HG02840 (cell line): Measurements from ENCODE around the gene PGS1.

Experiments
- ATAC-seq: cut with Tn5 transposase; IDR thresholded peaks from one replicate; pipeline ENCODE4 v1.9.1; 2021; ENCODE audit warnings: mild to moderate bottlenecking, moderate library complexity, moderate number of reproducible peaks; ENCODE audit not compliant: unreplicated experiment, low FRiP score

PGS1 gene

DNA sequence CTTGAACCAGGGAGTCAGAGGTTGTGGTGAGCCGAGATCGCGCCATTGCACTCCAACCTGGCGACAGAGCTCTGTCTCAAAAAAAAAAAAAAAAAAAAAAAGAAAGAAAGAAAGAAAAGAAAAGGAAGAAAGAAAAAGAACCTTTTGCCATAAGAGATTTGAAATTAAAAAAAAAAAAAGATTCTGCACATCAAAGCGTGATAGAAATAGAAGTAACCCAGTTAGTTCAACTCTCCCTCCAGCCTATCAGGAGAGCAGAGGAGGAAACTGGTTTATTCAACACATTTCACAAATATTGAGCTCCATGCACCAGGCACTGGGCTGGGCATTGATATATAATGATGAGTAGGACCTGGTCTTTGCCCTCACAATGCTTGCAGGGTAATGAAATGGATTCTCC is 16.2 kb upstream of the PGS1 start:
- ATAC-seq: no peak

DNA sequence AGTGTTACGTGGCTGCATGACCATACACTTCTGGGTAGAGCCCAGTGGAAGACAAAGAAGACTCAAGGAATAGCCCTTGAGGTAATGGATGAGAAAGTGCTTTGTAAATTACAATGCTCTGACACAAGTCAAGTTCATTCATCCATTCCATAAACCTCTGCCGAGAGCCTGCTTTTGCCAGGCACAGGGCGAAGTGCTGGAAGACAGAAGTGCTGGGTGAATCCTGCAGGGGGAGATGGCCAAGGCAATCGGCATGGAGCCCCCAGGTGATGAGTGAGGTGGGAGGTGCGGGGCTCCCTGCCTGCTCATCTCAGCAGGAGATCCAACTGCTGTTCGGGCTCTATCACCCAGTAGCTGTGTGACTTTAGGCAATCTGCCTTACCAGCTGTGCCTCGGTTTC is 15.8 kb upstream of the PGS1 start:
- no peak for ATAC-seq

DNA sequence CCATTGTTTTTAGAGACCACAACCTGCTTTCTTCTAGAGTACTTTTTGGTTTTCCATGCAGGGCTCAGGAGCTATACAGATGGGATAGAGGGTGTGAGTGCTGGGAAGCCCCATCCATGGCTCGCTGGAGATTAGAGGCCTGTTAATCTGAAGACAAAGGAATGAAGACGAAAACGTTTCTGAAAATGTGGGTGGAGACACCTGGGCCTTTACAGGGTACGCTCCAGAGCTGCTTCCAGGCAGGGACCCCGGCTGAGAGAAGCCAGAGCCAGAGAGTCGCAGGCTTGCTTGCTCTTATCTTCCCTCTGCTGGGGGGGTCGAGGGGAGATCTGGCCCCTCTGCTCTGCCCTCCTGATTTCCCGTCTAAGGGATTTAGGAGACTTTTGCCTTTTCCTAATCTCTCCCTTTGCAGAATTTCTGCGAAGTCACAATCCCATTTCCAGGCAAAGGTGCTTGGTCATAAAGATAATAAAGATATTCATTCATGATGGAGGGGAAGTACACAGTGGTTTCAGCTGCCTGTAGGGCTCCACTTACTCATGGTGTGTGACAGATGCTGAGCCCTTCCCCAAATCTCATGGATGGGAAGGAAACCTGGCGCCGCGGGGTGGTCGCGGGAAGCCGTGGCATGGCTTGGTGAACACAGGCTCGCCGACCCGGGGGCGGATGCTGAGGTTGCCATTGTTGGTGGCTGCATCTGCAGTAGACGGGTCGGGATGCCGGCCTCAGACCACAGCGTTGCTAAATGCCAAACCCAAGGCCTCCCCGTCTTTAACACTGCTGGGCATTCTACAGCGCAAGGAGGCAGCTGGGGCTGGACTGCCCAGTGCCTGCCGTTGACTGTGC is 13.8 kb upstream of the PGS1 start:
- ATAC-seq: no peak

DNA sequence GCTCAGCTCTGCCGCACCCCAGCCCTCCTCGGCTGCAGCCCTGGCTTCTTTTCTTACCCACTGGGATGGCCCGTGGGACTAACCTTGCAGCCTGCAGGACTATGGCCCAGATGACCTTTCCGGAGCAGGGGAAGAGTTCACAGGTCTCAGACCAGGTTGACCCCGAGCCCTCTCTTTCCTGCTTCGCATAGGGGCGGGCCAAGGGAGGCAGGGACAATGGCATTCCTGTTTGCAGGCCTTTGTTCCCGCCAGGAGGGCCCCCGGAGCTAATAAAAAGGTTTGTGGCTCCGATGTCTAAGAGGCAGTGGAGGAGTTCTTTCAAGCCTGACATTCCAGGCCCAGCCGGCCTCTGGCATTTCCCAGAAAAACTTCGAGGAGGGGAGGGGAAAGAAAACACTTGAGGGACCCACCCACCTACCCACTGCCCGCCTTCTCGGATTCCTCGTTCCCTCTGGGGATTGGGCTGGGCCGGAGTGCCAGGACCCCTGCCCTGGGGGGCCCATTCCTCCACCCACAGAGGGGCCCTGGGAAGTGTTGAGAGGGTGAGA is 12.8 kb upstream of the PGS1 start:
- no peak for ATAC-seq

DNA sequence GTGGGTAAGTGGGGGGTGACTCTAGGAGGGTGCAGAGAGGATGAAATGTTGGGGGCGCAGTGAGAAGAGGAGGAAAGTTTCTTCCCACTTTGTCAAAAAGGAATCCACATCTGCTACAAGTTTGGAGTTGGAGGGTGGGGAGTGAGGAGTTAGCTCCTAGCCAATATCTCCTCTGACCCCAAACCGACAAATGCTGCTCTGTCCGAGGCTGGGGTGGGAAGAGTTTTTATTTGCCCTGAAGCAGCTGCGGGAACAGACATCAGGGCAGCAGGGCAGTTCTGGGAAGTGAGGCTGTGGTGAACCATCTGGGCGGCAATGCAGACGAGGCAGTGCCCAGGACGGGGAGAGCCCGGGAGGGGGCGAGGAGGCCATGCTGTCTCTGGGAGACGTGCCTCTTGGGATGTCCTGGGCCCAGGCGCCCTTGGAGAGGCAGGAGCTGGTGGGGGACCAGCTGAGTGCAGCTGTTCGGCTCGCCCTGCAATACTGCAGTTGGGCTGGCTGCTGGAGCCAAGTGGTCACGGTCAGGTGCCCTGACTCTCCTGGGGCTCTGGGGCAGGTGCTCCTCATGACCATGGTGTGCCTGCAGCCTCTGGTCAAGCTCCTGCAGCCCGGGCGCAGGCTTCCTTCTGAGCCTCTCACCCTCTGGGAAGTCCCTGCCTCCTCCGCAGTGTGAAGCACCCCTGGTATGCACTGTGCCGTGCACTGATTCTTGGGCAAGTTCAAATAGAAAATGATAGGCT is 12.2 kb upstream of the PGS1 start:
- no peak for ATAC-seq

DNA sequence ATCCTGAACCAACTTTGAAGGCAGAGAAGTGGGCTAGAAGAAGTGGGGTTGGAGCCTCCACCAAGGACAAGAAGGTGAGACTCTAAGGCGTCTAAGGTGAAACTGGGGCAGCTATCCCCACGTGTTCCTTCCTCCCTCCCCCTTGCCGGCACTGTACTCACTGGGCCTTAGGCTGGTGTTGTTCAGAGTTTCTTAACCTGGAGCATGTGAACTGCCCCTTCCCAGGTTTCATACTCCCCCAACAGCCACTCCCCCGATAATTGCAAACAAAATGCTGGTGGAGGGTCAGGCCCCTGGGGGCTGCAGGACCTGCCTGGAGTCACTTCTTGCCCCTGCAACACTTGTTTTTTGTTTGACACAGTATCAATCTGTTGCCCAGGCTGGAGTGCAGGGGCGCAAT is 11.3 kb upstream of the PGS1 start:
- no peak for ATAC-seq

DNA sequence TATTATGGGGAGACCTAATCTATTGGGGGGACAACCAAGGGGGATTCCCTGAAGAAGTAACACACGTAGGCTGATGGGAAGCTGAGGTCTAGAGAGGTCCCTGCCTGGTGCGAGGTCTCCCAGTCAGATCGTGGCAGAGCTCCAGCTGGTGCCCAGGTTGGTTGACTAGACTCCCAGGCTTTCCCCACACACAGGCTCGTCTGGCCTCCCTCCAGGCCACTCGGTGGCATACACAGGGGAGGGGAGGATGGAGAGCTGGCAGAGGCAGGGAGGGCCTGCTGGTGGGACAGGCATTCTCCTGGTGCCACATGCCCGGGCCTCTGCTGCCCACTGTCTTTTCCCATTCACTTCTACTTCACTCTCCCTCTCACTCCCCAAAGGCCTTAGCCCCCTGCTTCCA is 10.1 kb upstream of the PGS1 start:
- no peak for ATAC-seq

DNA sequence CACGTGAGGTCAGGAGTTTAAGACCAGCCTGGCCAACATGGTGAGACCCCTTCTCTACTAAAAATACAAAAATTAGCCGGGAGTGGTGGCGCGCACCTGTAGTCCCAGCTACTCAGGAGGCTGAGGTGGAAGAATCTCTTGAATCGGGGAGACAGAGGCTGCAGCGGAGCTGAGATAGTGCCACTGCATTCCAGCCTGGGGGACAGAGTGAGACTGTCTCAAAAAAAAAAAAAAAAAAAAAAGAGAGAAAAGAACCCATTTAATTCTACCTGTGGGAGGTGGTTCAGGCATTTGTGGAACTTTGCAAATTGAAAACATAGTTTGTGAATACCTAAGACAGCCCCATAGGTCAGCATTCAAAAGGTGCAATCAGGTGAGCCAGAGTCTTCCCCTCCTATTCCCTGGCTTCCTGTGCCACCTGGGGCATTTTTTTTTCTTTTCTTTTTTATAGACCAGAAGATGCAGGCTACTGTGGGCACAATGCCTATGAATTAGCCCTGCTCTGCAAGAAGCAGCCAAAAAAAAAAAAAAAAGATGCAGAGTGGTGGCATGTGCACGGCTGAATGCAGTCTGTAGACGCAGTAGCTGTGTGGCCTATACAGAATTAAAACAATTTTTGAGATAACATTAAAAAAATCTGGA is 9.5 kb upstream of the PGS1 start:
- no peak for ATAC-seq

DNA sequence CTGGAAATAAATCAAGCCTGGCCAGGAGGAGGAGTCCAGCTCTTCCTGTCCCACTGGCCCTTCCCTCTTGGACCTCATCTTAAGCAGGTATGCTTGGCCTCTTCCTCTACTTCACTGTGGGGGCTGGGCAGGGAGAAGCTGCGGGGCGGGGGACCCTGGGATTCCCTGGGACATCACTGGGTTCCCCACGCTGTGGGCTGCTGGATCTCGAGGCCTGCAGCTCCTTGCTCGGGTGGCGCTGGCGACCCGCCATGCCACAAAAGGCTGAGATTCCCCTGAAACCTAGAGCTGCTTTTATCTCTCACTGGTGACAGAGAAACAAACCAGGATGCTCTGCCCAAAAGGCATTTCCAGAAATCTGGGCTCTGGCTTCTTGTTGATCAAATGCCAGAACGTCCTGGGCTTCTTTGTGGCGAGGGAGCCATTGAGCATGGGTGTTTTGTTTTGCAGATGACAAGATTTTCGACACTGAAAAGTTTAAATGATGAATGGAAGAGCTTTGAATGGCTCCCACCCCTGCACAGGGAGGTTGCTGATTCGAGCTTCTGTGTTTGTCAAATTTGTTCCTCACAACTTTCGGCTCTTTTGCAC is 8.6 kb upstream of the PGS1 start:
- ATAC-seq: no peak

DNA sequence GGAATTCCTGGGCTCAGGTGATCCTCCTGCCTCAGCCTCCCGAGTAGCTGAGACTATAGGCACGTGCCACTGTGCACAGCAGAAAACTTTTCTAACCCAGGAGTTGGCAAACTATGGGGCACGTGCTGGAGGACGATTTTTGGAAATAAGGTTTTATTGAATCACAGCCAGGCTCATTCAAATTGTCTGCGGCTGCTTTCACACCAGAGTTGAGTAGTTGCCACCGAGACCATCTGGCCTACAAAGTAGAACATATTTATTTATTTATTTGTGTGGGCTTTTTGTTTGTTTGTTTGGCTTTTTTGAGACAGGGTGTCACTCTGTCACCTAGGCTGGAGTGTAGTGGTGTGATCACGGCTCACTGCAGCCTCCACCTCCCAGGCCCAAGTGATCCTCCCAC is 7.4 kb upstream of the PGS1 start:
- no peak for ATAC-seq

DNA sequence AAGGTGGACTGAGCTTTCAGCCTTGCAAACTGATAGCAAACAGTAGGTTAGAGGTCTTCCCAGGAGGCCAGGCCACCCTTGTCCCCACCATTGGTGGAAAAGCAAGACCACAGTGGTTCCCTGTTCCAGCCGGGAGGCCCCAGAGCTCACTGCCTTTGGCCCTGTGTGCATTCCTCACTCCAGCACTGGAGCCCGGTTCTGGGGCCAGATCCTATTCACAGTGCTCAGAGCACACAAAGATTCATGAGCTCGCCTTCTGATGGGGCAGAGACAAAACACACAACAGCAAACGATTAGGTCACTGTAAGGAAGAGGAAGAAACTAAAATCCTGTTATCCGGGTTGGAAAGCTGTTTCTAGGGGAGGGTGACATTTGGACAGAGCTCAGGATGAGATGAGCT is 5.6 kb upstream of the PGS1 start:
- ATAC-seq: no peak

DNA sequence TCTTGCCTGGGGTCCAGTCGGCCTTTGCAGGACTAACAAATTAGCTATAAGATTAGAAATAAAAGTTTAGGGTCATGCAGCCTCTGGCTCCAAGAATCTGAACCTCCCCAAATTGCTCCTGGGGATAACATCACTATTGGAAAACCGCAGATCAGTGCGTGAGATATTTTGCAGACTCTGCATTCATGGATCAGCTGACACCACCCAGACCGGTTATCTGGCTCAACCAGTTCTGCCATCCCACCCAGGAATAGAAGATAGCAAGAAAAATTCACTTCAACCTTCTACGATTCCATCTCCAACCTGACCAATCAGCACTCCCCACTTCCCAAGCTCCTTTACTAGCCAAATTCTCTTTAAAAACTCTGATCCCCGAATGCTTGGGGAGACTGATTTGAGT is 4.3 kb upstream of the PGS1 start:
- ATAC-seq: no peak

DNA sequence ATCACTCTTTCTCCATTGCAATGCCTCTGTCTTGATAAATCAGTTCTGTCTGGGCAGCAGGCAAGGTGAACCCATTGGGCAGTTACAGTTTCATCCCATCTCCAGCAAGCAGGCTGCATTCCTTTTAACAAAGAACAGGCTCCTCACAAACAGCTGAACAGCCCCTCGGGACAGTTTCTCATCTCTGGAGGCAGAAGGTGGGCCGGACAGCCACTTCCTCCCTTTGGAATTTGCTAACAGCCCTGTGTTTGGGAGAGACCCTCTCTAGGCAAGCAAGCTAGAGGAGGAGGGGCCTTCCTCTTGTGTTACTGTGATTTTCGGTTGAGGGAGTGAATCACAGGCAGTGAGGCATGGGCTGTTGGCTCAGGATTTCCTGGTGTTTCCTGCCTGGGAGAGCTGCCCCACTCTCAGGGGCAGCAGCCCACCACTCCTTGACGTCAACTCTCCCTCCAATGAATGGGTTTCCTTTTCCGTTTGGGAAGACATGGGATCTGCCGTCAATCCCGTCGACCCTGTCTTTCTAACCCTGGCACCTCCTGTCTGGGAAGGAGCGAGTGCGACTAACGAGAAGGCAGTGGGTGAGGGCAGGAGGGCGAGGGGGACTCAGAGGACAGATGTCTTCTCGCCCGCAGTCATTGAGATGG is 3.7 kb upstream of the PGS1 start:
- ATAC-seq: no peak

DNA sequence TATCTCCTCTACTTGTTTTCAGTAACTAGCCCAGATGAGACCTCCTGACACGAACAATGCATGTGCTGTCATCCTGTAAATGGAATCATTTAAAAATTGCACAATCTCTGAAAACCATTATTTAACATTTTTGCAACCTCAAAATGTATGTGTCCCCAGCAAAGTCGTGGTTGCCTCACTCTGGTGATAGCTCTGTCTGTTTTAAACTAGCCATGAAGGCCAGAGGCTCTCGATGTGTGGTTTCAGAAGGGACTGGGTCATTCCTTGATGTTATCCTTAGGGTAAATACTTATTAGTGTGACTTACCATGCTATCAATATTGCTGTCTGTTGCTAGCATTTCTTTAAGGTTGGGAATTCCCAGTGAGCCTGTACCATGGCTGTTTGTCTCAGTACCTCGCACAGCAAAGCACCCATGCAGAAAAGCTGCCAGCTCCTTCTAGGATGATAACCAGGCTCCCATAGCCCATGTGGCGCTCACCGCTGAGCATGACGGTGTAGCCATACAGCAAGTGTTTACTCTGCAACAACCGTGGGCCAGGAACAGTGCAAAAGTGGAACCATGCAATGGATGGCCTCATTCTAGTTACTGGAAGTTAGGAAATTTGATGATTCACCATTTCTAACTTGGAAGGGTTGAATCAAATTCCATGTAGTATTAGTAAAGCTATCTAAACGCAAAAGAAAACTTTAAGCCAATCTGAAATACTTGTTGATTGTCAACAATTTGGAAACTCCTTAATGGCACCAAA is 2.9 kb upstream of the PGS1 start:
- no peak for ATAC-seq

DNA sequence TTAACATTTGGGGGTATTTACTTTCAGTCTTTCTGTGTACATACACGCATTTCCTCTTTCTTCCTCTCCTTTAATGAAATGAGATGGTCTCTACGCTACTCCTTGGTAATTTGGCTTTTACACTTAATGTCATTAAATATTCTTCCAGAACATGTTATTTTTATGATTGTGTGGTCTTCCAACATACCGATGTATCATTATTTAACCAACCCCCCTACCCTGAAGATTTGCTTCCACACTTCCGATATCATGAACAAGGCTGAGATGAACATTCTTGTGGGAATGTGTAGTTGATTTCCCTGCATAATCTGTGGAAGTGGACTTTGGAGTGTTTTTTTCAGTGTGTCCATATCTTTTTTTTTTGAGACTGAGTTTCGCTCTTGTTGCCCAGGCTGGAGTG is 2.3 kb upstream of the PGS1 start:
- no peak for ATAC-seq

DNA sequence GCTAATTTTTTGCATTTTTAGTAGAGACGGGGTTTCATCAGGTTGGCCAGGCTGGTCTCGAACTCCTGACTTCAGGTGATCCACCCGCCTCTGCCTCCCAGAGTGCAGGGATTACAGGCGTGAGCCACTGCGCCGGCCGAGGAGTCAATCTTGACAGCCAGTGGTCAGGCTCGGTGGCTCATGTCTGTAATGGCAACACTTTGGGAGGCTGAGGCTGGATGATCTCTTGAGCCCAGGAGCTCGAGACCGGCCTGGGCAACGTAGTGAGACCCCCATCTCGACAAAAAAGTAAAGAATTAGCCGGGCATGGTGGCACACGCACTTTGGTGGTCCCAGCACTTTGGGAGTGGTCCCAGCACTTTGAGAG is 608 bp upstream of the PGS1 start:
- no peak for ATAC-seq

DNA sequence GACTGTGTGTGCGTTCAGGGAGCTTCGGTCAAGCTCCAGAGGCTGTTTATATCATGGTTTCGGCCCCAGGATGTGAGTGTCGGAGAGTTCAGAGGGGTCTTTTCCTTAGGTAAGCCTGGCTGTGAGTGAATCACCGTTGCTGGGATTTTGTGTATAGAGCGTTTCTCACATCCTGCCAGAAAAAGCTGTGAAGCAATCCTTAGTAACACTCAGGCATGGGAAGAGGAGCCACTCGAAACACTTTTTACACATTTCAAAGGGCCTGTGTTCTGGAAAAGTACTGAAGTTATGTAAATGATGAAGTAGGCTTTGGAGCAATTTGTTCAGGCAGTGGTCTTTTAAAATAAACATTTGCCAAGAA is 662 bp downstream of the PGS1 start:
- no peak for ATAC-seq

DNA sequence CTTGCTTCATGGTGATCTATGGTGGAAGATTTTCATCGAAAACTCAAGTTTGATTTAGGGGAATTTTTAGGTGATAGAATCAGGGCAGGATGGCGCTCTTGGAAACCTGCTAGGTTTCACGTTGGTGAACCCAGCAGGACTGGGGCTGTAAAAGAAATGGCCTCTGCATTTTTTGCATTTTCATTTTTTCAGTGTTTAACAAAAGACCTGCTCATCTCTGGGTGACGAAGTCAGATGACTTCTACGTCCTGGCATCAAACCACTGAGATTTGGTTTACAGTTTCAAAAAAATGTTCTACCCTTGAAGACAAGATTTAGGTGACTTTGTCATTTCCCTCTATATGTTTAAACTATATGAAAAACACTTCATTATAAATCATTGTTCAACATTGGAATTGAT is 1.9 kb downstream of the PGS1 start:
- ATAC-seq: no peak

DNA sequence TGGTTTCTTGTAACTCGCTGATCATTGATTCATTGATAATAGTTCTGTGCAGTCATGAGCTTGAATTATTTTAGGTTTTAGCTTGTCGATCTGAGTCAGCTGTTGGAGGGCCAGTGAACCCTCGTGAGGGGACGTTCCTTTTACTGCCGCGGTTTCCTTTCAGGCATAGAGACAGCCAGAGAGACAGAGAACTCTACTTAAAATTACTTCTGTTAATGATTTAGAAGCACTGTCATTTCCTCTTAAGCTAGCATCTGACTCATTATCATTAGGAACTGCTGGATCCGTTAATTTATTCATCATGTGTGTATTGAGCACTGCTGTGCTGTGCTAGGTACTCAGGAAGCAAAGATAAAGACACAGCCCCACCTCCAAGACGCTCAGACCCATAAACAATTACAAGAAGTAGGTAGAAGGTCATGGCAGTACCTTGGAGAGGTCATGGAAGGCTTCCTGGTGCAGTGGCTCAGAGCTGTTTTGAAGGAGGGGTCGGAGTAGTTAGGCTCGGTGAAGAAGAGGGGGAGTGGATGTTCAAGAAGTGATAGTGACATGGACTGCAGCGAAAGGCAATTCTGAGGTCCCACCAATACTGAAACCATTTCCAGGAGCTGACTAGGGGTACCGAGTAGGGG is 3.3 kb downstream of the PGS1 start:
- no peak for ATAC-seq
